Esophagus squamous epithelium (tissue), 5 donors: Measurements from ENCODE around the gene PPP1R3G. TPM values are rescaled to one million over a fixed set of nuclear protein-coding genes. Genes with fewer than 3 reads are reported as not detected.
"Not testable (repeated sequence)": the region's sequence is repeated elsewhere in the genome, so short reads cannot be mapped to it uniquely, and the experiment has no call there.

Experiments used
- DNase-seq: peaks from one replicate; lab custom pipeline; 2025; lab: John Stamatoyannopoulos, UW
- H3K27ac ChIP-seq, 4 donors: fragments of 200-600 bp; sonication (generic); one replicate each; pipeline ENCODE4 v1.5.1; 2016 to 2019; ENCODE audit warnings: mild to moderate bottlenecking in 1 of 4
- H3K27me3 ChIP-seq, 4 donors: fragments of 200-600 bp; sonication (generic); 1 replicate in 3 of 4; 2 replicates in 1 of 4; pipeline versions ENCODE4 v1.5.1 to v1.6.0; 2017 to 2021; ENCODE audit warnings: antibody characterized with exemption in 1 of 4
- H3K36me3 ChIP-seq, 3 donors: fragments of 200-600 bp; sonication (generic); one replicate each; pipeline ENCODE4 v1.5.1; 2016 to 2019
- H3K4me1 ChIP-seq, 3 donors: fragments of 200-600 bp; sonication (generic); one replicate each; pipeline ENCODE4 v1.5.1; 2017 to 2019
- H3K4me3 ChIP-seq, 4 donors: fragments of 200-600 bp; sonication (generic); 1 replicate in 3 of 4; 2 replicates in 1 of 4; pipeline ENCODE4 v1.5.1; 2016 to 2019; ENCODE audit warnings: mild to moderate bottlenecking in 2 of 4, moderate library complexity in 1 of 4
- H3K9me3 ChIP-seq, 3 donors: fragments of 200-600 bp; sonication (generic); one replicate each; pipeline ENCODE4 v1.5.1; 2016 to 2019
- POLR2A ChIP-seq, 4 donors: fragments of 450-650 bp; IDR thresholded peaks; one replicate each; pipeline ENCODE4 v1.6.1; 2017; ENCODE audit warnings: antibody characterized with exemption in 4 of 4, mild to moderate bottlenecking in 4 of 4, moderate library complexity in 3 of 4
- WGBS, 2 donors: methylation state at CpG; one replicate each; pipeline ENCODE4 v1.1.5; 2018; 5-methylcytosine and 5-hydroxymethylcytosine counted together
- intact Hi-C: fragments of 100-400 bp; cut with DNase I; formaldehyde crosslinking; loops from one replicate; pipeline ENCODE4 v1.15.0; 2022
- total RNA-seq, 4 donors: library from RNA; depleted of rRNA; stranded (reverse); fragments of >200 nt; gene quantifications; one replicate each; pipeline ENCODE4 v1.1.0, GENCODE V29; 2016
- TF ChIP-seq, protein P1 (sequence below), 6 experiments: fragments of 450-650 bp in 4 of 6; fragments of 200-600 bp in 2 of 6; sonication (generic) in 2 of 6; IDR thresholded peaks; one replicate each; pipeline ENCODE4 v1.5.1; 2016 to 2019; ENCODE audit warnings: antibody characterized with exemption in 6 of 6, mild to moderate bottlenecking in 4 of 6, moderate library complexity in 4 of 6
- donor health status: DM: yes; HTN: yes; CAD: no.

PPP1R3G gene
- total RNA-seq, 4 donors from 2014 or later, result 1.1 to 3.0 (median 1.6) TPM

DNA sequence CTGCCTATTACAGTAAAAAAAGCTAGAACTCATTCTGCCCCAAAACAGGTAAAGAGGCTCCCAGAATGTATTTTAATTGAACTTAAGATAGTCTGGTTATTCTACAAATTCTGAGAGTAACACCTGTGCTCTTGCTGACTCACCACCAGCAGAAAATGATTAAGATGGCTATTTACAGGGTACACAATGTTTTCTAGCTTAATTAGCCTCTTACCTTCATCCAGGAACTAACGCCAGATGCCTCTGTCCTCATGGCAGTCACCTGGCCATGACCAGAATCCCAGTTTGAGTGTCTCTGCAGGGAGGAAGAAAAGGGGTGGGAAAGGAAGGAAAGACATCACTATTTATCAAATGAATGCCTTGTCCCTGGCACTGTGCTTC is 31.3 kb upstream of the PPP1R3G start:
- Histone ChIP-seq H3K27me3 (no peaks in the 10 kb centered on the region), H3K36me3 (no peaks in the 10 kb centered on the region), H3K27ac (no peak overlapping the region), H3K4me3 (no peak overlapping the region), H3K9me3 (peaks cover 0 to 17% (median 14%) of the 10 kb centered on the region in 3 donors), H3K4me1 (no peaks in the 10 kb centered on the region)
- intact Hi-C loops, result no loop called here
- no peak for TF ChIP-seq POLR2A (IDR thresholded peaks at IDR 0.05)
- TF ChIP-seq, protein P1, sequence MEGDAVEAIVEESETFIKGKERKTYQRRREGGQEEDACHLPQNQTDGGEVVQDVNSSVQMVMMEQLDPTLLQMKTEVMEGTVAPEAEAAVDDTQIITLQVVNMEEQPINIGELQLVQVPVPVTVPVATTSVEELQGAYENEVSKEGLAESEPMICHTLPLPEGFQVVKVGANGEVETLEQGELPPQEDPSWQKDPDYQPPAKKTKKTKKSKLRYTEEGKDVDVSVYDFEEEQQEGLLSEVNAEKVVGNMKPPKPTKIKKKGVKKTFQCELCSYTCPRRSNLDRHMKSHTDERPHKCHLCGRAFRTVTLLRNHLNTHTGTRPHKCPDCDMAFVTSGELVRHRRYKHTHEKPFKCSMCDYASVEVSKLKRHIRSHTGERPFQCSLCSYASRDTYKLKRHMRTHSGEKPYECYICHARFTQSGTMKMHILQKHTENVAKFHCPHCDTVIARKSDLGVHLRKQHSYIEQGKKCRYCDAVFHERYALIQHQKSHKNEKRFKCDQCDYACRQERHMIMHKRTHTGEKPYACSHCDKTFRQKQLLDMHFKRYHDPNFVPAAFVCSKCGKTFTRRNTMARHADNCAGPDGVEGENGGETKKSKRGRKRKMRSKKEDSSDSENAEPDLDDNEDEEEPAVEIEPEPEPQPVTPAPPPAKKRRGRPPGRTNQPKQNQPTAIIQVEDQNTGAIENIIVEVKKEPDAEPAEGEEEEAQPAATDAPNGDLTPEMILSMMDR (IDR thresholded peaks at IDR 0.05), result no peak
- 30 to 60% methylated on average over 1 of the region's 1 CpG for WGBS, 2 donors
- DNase-seq, result no peak

GRCh38 chr6:5054245-5054873 is 30.8 kb upstream of the PPP1R3G start:
- Histone ChIP-seq H3K9me3 (peaks cover 0 to 17% (median 14%) of the 10 kb centered on the region in 3 donors), H3K4me3 (no peak overlapping the region), H3K27me3 (no peaks in the 10 kb centered on the region), H3K36me3 (no peaks in the 10 kb centered on the region), H3K4me1 (no peaks in the 10 kb centered on the region), H3K27ac (peak overlapping the region in 1 of 4 donors; percentile 16)
- TF ChIP-seq POLR2A (IDR thresholded peaks at IDR 0.05), result no peak
- TF ChIP-seq, protein P1 (IDR thresholded peaks at IDR 0.05), result no peak
- intact Hi-C loops, result no loop called here
- 68 to 70% methylated on average over 6 of the region's 6 CpGs for WGBS, 2 donors
- DNase-seq, result no peak

DNA sequence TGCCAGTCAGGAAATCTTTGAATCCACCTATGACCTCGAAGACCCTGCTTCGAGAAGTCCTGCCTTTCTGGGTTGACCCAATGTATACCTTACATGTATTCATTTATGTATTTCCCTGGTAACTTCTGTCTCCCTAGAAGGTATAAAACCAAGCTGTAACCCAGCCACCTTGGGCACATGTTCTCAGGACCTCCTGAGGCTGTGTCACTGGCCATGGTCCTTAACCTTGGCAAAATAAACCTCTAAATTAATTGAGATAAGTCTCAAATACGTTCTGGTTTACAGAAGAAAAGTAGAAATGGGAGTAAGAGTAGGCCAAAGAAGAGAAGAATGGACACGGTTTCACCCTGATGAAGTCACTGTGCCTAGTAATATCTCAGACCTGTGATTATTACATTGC is 30.0 kb upstream of the PPP1R3G start:
- Histone ChIP-seq H3K9me3 (peaks cover 0 to 17% (median 14%) of the 10 kb centered on the region in 3 donors), H3K27ac (no peak overlapping the region), H3K27me3 (no peaks in the 10 kb centered on the region), H3K4me1 (no peaks in the 10 kb centered on the region), H3K36me3 (no peaks in the 10 kb centered on the region), H3K4me3 (no peak overlapping the region)
- DNase-seq, result no peak
- intact Hi-C loops, result no loop called here
- WGBS, 2 donors, result 84 to 91% methylated on average over 4 of the region's 4 CpGs
- no peak for TF ChIP-seq POLR2A (IDR thresholded peaks at IDR 0.05)
- TF ChIP-seq, protein P1 (IDR thresholded peaks at IDR 0.05), result no peak

DNA sequence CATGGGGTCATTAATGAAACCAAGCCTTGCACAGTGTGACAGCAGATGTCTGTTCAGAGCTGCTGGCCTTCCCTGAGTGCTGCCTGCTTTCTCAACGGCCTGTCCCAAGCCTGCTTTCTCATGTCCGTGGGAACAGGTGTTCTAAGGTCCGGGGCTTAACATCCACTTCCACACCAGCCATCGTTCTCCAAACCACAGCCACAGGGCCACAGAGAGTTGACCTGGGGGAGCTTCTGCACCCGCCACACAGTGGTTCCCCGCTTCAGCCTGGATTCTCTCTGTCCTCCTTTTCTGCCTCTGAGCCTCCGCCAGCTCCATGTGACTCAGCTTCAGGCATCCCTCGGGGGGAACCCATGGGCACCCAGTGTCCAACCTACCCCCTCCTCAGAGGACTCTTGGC is 26.9 kb upstream of the PPP1R3G start:
- intact Hi-C loops, result no loop called here
- TF ChIP-seq, protein P1 (IDR thresholded peaks at IDR 0.05), result no peak
- no peak for TF ChIP-seq POLR2A (IDR thresholded peaks at IDR 0.05)
- Histone ChIP-seq H3K27ac (no peak overlapping the region), H3K36me3 (no peaks in the 10 kb centered on the region), H3K4me3 (no peak overlapping the region), H3K27me3 (no peaks in the 10 kb centered on the region), H3K9me3 (no peaks in the 10 kb centered on the region), H3K4me1 (no peaks in the 10 kb centered on the region)
- 79 to 82% methylated on average over 7 to 8 of the region's 8 CpGs for WGBS, 2 donors
- no peak for DNase-seq

DNA sequence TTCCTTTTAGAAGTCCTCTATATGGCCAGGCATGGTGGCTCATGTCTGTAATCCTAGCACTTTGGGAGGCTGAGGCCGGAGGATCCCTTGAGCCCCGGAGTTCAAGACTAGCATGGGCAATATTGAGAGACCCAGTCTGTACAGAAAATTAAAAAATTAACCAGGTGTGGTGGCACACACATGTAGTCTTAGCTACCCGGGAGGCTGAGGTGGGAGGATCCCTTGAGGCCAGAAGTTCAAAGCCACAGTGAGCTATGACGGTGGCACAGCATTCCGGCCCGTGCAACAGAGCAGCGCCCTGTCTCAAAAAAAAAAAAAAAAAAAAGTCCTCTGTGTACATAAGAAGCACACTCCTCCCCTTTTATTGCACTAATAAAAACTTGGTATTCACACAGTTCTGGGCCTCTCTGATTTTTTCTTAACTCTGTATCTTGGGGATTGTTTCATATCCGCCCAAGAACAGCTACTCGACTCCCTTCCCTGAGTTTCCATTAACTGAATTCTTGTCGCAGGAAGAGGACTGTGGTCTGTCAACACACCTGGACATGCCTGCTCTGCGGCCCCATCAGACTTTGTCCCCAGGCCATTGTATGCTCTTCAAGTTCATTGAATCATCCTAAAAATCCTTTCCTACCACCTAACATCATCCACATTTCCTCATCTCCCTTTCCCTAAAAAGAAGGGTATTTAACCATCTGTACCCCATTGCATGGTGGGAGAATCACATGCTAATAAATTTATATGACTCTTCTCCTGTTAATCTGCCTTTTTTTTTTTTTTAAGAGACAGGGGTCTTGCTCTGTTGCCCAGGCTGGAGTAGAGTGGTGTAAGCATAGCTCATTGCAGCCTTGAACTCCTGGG is 25.9 kb upstream of the PPP1R3G start:
- 91 to 94% methylated on average over 11 of the region's 11 CpGs for WGBS, 2 donors

GRCh38 chr6:5060439-5060838 is 24.7 kb upstream of the PPP1R3G start:
- H3K27me3 ChIP-seq, DNase-seq, intact Hi-C loops, H3K27ac ChIP-seq, H3K4me1 ChIP-seq, H3K36me3 ChIP-seq, H3K9me3 ChIP-seq, H3K4me3 ChIP-seq: not testable (repeated sequence)
- 88 to 93% methylated on average over 8 to 9 of the region's 9 CpGs for WGBS, 2 donors

More for the DNA sequence above, 25.9 kb upstream of the PPP1R3G start:
- Histone ChIP-seq H3K4me1 (no peaks in the 10 kb centered on the region), H3K9me3 (no peaks in the 10 kb centered on the region), H3K27me3 (no peaks in the 10 kb centered on the region), H3K4me3 (no peak overlapping the region), H3K27ac (no peak overlapping the region), H3K36me3 (no peaks in the 10 kb centered on the region)
- DNase-seq, result no peak
- no peak for TF ChIP-seq POLR2A (IDR thresholded peaks at IDR 0.05)
- TF ChIP-seq, protein P1 (IDR thresholded peaks at IDR 0.05), result no peak
- intact Hi-C loops, result no loop called here
